GM19240 (cell line): ENCODE results near the gene CCL7.

ENCODE experiments used
- DNase-seq: peaks from one replicate; pipeline ENCODE4 v3.0.0; 2011; ENCODE audit warnings: low spot score; ENCODE audit not compliant: insufficient read length

The CCL7 gene

DNA sequence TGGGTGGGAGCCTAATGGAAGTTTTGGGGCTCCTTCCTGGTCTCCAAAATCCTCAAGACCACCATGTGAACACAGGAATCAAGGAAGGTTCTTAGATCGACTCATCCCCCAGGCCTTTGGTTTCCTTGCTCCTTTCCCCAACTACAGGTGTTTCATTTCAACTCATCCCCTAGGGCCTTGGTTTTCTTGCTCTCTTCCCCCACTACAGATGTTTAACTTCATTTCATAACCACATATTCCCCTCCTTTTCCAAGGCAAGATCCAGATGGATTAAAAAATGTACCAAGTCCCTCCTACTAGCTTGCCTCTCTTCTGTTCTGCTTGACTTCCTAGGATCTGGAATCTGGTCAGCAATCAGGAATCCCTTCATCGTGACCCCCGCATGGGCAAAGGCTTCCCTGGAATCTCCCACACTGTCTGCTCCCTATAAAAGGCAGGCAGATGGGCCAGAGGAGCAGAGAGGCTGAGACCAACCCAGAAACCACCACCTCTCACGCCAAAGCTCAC, 15.3 kb downstream of the CCL7 start, which contains the start of gene CCL11:
Gene CCL11 (plus strand): TSS at position 457 of the 507 bp plus-strand sequence. CDS start 67 bp downstream, outside the sequence.
- DNase-seq = no peak

DNA sequence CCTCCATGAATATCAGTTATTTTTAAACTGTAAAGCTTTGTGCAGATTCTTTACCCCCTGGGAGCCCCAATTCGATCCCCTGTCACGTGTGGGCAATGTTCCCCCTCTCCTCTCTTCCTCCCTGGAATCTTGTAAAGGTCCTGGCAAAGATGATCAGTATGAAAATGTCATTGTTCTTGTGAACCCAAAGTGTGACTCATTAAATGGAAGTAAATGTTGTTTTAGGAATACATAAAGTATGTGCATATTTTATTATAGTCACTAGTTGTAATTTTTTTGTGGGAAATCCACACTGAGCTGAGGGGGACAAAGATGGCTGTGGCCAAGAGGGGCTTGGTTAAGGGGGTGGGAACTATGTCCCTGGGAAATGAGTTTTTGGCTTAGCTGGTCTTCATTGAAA, 17.9 kb downstream of the CCL7 start:
- DNase-seq = no peak

DNA sequence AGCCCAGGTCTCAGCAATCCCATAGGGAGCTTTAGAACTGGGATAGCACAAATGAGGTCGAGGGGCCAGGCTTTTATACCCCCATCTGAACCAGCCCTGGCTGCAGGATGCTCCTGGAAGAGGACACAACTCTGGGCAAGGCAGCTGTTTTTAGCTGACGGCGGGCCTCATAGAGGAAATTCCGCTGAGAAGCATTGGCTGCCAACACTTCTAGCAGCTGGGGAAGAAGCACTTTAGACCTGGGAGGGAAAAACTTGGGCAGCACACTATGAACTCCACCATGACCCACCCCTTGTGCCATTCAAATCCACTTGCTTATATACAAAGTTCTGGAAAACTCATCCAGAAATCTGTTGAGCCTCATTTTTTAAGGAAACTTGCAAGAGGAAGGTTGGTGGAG, 20.6 kb downstream of the CCL7 start:
- no peak for DNase-seq

DNA sequence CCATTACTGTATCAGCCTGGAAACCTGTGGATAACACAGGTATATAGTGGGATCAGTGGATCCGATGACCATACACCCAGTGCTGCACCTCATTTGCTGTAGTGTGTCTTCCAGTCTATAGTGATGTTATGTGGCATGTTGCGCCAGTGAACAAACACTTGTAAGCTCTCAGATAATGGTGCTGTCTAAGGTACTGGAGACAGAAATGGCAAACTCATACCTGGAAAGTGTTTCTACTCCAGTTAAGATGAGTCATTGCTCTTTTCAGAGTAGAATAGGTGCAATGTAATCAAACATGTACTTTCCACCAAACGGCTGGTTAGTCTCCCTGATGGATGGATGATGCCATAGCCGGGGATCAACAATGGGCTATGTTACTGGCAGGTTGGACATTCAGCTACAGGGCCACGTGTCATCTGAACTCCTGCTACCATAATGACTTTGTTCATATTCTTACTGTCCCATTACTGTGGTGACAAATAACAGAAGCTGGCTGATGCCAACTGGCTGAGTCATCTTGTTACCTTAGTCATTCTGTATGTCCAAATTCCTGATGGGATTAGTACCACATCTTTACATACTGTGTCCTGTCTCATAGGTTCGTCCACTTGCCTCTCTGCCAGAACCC, 21.8 kb downstream of the CCL7 start:
- DNase-seq = no peak

DNA sequence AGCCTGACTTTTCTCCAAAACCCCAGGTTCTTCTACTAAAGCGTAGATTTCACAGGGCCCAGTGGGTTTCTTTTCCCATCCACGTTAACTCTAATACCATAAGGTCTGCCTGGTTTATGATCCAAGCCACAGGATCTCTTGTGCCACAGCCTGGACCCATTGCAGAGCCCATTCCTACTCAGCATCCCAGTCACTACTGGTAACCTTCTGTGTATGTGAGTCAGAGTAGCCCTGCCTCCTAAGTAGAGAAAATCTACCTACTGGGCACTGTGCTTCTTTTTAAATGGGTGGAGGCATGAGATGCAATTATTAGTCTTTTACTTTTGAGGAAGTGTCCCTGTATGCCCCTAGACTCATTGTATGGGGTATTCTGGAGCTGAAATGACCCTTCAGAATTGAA, 29.0 kb downstream of the CCL7 start:
- no peak for DNase-seq

GRCh38 chr17:34299956-34300577, 30.0 kb downstream of the CCL7 start:
- no peak for DNase-seq

DNA sequence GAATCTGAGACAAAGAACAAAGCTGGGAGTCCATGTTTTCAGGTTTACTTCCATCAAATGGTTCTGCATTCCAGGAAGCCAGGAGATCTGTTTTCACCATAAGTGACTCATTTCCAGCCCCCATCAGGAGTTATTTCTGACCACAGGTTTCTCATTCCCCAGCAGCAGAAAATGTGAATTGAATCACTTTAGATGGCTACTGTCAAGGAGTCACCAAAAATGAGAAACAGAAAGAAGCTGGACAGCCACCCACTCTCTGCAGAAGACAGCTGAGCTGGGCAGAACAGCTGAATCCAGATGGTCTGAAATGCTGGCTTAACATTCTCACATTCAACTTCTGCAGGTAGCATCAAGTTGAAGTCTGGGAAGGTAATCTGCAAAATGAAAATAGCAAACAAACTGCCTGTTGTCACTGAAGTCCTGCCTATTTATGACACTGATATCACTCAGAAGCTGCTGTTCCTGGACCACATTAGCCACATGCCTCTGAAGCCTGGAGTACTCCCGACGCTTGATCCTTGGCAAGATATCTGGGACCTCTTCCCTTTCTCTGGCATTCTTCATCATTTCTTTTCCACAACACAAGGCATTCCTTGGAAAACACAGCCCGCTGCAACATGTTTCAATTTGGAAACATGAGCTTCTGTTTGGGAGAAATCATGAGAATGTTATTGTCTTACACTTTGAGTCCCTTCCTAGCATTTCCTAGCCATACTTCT, 30.8 kb downstream of the CCL7 start:
- DNase-seq = no peak

GRCh38 chr17:34301986-34302385, 32.0 kb downstream of the CCL7 start:
- no peak for DNase-seq

GRCh38 chr17:34302636-34303035, 32.6 kb downstream of the CCL7 start:
- DNase-seq = no peak

DNA sequence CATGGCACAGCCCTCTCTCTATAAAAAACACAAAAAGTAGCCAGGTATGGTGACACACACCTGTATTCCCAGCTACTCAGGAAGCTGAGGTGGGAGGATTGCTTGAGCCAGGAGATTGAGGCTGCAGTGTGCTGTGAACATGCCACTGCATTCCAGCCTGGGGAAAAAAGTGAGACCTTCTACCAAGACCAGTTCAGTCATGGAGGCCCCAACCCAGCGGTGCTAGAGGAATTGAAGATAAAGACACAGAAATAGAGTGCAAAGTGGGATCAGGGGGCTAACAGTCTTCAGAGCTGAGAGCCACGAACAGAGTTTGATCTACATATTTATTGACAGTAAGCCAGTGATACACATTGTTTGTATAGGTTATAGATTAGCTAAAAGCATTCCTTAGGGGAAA, 33.6 kb downstream of the CCL7 start:
- no peak for DNase-seq

DNA sequence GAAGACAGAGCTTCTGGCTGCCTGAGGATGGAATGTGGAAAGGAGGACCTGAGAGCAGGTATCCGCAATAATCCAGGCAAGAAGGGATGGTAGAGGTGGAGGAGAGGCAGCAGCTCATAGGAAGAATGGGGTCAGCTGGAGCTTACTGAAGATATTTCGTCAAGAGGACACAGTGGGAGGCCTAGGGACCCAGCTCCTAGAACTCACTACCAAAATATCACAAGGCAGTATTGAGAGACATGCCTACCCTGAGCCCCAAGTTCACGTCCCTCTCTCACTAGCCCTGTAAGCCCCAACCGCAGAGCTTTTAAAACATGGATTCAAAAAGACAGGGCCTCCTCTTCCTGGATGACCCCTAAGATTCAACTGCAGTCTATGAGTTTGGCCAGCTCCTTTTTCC, 35.0 kb downstream of the CCL7 start:
- no peak for DNase-seq

DNA sequence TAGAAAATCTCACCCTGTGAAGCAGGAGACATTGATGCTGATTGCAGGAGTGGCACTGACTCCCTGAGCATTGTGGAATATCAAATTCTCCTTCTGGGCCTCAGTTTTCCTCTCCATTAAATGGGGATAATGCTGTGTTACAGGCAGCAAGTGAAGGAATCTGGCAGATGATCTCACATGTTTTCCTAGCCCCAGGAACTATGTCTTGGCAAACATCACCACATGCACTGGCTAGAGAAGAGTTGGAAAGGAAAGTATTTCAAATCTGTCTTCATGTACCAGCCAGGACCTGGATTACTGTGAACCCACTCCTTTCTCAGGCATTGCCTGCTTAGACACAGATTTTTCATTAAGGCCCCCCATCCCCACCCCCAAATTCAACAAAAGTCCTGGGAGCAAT, 35.6 kb downstream of the CCL7 start:
- DNase-seq = no peak

- no peak for DNase-seq
Observed at GRCh38 chr17:34306466-34306865, 36.4 kb downstream of the CCL7 start.

DNA sequence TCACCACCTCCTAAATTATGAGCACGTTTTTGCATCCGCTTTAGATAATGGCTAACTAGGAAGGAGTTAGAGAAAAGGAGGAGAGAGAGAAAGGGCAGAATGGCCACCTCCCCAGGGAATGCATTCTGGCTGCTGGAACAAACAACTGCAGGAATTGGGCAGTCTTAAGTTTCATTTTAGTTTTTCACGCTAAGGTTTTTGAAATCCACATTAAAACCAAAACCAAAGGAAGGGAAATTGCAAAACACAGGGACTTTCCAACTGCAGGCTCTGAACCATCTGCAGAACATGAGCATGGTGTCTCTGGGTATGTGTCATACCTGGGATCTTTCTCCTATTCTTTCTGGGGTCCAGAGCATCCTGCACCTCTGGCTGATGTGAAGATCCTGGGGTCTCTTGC, 37.1 kb downstream of the CCL7 start:
- DNase-seq = no peak

DNA sequence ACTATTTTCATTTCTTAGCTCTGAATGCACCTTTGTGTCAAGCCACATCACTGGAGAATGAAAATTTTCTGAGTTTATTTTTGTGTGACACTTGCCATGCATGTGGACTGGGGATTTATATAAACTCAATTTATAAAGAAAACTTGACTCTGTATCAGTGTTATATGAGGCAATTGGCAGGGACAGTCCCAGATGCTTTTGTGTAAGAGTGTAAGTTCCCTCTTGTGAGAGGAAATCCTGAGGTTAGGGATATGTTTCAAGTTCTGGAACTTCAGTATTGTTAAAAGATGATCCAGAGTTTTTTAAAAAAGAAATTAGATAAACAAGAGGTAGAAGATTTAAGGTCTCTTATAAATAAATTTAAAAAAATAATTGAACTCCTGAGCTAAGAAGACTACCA, 38.4 kb downstream of the CCL7 start:
- DNase-seq = no peak

DNA sequence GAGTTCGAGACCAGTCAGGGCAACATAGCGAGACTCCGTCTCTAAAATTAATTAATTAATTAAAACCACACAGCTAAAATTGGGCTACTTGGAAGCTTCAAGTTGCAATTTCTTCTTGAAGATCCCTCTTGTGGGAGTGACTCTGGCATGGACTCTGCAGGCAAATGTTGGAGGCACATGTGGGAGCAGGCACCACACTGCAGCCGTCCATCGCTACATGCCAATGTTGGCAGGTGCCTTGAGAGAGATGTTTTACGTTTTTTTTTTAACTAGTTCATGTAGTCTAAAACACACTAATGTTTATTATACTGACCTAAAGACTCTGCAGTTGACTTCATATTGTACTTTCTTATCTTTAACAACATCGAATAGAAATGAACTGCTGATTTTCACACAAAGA, 41.3 kb downstream of the CCL7 start:
- DNase-seq = no peak

GRCh38 chr17:34312080-34312479, 42.1 kb downstream of the CCL7 start:
- DNase-seq = no peak

DNA sequence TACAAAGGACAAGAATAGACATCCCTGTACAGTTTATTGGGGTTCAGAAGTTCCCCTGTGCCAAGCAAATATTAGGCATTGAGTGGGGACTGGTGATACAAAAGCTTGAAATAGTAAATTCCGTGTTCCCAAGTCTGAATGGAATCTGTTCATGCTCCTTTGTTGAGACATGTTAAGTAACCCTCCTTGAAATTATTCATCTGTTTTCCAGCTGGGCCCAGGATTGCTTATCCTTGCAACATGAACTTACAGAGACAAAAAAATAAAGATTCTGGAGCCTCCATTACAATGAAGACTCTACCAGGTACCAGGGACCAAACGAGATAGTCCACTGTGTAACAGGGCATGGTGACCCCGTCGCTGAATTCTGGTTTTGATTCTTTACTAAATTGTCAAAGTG, 43.1 kb downstream of the CCL7 start:
- DNase-seq = no peak

DNA sequence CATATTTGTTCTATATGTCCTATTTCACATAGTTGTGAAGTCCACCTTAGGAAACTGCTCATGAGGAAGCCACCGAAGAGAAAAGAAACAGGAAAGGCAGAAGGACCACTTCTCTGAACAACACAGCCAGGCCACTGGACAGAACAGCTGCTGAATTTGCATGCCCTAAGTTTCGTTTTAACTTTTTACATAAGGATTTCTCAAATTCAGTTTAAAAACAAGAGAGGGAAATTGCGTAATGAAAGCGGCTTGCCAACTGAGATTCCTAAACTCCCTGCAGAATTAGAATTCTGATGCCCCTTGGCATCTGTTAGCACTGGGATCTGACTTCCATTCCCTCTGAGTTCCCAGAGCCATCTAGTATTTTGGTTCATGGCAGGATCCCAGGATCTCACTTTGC, 44.3 kb downstream of the CCL7 start:
- no peak for DNase-seq

GRCh38 chr17:34318474-34318873, 48.5 kb downstream of the CCL7 start:
- DNase-seq = no peak

DNA sequence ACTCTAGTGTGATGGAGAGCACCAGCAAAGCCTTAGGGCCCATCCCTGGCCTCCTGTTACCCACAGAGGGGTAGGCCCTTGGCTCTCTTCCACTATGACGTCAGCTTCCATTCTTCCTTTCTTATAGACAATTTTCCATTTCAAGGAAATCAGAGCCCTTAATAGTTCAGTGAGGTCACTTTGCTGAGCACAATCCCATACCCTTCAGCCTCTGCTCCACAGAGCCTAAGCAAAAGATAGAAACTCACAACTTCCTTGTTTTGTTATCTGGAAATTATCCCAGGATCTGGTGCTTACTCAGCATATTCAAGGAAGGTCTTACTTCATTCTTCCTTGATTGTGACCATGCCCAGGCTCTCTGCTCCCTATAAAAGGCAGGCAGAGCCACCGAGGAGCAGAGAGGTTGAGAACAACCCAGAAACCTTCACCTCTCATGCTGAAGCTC, 49.0 kb downstream of the CCL7 start, which contains the start of gene CCL8:
Gene CCL8 (plus strand): TSS at position 397 of the 445 bp plus-strand sequence. CDS start 67 bp downstream, outside the sequence.
- DNase-seq = no peak
